Natural killer cell treated with Interleukin-12 subunit alpha and Interleukin-12 subunit beta and Interleukin-15 and Interleukin-18, amount 100 ng/mL, for 72 hours (primary cell): ENCODE data around the gene EFCAB11. TPM values are rescaled to one million over a fixed set of nuclear protein-coding genes. Genes with fewer than 3 reads are reported as not detected.

ENCODE experiments used
- ATAC-seq, 2 donors: fragments of 150-1000 bp; cut with Tn5 transposase in 1 of 2; sonication (Bioruptor Pico), chemical (Tn5 transposase) in 1 of 2; 2 replicates each; pipeline ENCODE4 v1.10.0; 2021
- DNase-seq: peaks from one replicate; pipeline ENCODE4 v3.0.0; 2022; ENCODE audit warnings: low spot score
- H3K27ac Mint-ChIP-seq, 2 donors: 1 replicate in 1 of 2; 2 replicates in 1 of 2; pipeline ENCODE4 v1.8.0; 2022; ENCODE audit warnings: mixed read lengths in 2 of 2, mild to moderate bottlenecking in 1 of 2, moderate library complexity in 1 of 2
- H3K27me3 Mint-ChIP-seq, 2 donors: 1 replicate in 1 of 2; 2 replicates in 1 of 2; pipeline ENCODE4 v1.8.0; 2022; ENCODE audit warnings: mixed read lengths in 2 of 2
- H3K36me3 Mint-ChIP-seq: one replicate; pipeline ENCODE4 v1.8.0; 2022; ENCODE audit warnings: mixed read lengths
- H3K4me1 Mint-ChIP-seq, 2 donors: 1 replicate in 1 of 2; 2 replicates in 1 of 2; pipeline ENCODE4 v1.8.0; 2022; ENCODE audit warnings: low read depth in 2 of 2, mixed read lengths in 2 of 2, mild to moderate bottlenecking in 1 of 2
- H3K4me3 Mint-ChIP-seq: one replicate; pipeline ENCODE4 v1.8.0; 2022; ENCODE audit warnings: mixed read lengths
- H3K9me3 Mint-ChIP-seq: 2 replicates; pipeline ENCODE4 v1.8.0; 2022; ENCODE audit warnings: mixed read lengths
- total RNA-seq, 2 donors: library from RNA; stranded (reverse); gene quantifications; one replicate each; pipeline ENCODE4 v1.2.3, GENCODE V29; 2022

Gene EFCAB11
- total RNA-seq, 2 donors from 2014 or later = 4.8 to 7.5 TPM

DNA sequence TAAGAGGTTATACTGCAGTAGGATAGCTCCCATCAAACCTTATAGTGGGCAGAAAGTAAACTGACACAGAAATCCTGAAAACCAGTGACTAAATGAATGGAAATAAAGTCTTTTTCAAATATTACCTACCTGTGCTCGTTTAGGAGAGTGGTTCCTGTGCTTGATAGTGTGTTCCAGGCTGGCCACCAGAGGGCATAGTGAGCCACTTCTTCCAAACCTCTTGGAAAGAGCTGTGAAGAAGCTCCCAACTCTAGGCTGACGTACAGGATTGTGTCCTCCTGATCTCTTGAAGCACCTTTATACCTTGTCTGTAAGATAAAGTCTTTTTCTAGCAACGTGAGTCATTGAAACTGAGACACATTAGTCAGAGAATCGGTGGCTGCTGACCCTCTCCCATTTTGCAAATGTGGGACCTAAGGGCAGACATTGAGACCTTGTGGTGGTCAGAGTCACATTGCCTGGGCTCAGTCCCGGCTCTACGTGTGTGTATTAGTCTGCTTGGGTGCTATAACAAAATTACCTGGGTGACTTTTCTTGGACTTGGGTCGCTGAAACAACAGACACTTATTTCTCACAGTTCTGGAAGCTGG is 18.8 kb upstream of the EFCAB11 start:
- Mint-ChIP-seq H3K9me3 (no peaks in the 10 kb centered on the region), H3K27me3 (no peaks in the 10 kb centered on the region), H3K27ac (no peak overlapping the region), H3K4me1 (peaks cover 4 to 5% of the 10 kb centered on the region in 2 donors), H3K36me3 (peaks cover 31% of the 10 kb centered on the region), H3K4me3 (no peak overlapping the region)
- peak in 1 of 2 donors; percentile 68 for ATAC-seq
- peak; percentile 68 for DNase-seq

DNA sequence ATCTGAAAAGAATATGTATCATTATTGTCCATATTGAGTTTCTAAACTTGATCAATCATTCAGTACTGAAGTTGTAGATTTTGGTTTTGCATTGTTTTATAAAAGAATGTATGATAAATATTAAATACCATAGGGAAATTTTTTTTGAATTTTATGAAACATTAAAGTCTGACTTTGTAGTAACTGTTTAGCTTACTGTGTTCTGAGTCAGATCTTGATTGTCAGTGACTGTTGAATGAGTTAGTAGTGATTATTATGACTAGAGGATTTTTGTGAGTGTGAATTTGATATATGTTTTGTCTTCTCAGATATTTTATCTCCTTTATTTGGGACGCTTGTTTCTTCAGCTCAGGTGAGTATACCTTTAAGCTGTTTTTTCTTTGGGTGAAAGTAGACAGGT is 11.3 kb upstream of the EFCAB11 start:
- no peaks in the 10 kb centered on the region for H3K27me3 Mint-ChIP-seq
- ATAC-seq (no peak), DNase-seq (no peak)
- H3K27ac Mint-ChIP-seq = no peak overlapping the region
- no peak overlapping the region for H3K4me3 Mint-ChIP-seq
- peaks cover 7 to 13% of the 10 kb centered on the region in 2 donors for H3K4me1 Mint-ChIP-seq
- peaks cover 31% of the 10 kb centered on the region for H3K36me3 Mint-ChIP-seq
- H3K9me3 Mint-ChIP-seq = no peaks in the 10 kb centered on the region

DNA sequence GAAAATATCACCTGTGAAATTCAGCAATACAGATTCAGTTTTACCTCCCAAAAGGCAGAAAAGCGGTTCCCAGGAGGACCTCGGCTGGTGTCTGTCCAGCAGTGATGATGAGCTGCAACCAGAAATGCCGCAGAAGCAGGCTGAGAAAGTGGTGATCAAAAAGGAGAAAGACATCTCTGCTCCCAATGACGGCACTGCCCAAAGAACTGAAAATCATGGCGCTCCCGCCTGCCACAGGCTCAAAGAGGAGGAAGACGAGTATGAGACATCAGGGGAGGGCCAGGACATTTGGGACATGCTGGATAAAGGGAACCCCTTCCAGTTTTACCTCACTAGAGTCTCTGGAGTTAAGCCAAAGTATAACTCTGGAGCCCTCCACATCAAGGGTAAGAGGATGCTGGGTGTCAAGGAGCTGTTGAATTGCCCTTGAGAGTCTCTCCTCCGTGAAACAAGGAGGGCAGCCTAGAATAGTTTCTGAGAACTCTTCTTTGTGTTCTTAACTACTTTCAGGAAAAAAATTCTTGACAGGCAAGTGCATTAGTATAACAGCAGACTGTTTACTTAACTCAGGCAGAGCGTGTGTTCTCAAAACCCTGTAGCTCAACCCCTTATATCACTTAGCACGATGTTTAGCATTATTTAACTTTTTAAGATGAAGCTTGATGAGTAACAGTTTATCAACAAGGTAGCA is 8.9 kb upstream of the EFCAB11 start:
- H3K4me1 Mint-ChIP-seq = peaks cover 19 to 23% of the 10 kb centered on the region in 2 donors
- no peak overlapping the region for H3K4me3 Mint-ChIP-seq
- ATAC-seq (no peak), DNase-seq (no peak)
- no peaks in the 10 kb centered on the region for H3K27me3 Mint-ChIP-seq
- no peak overlapping the region for H3K27ac Mint-ChIP-seq
- no peaks in the 10 kb centered on the region for H3K9me3 Mint-ChIP-seq
- peaks cover 21% of the 10 kb centered on the region for H3K36me3 Mint-ChIP-seq

- Mint-ChIP-seq H3K9me3 (no peaks in the 10 kb centered on the region), H3K4me1 (peaks cover 39 to 41% of the 10 kb centered on the region in 2 donors), H3K27ac (peak overlapping the region; percentile 39 to 86), H3K36me3 (peaks cover 27% of the 10 kb centered on the region), H3K27me3 (no peaks in the 10 kb centered on the region), H3K4me3 (peak overlapping the region; percentile 41)
- no peak for ATAC-seq
- DNase-seq = no peak
These were observed 6.4 kb upstream of the EFCAB11 start for GRCh38 chr14:89960914-89961313.

DNA sequence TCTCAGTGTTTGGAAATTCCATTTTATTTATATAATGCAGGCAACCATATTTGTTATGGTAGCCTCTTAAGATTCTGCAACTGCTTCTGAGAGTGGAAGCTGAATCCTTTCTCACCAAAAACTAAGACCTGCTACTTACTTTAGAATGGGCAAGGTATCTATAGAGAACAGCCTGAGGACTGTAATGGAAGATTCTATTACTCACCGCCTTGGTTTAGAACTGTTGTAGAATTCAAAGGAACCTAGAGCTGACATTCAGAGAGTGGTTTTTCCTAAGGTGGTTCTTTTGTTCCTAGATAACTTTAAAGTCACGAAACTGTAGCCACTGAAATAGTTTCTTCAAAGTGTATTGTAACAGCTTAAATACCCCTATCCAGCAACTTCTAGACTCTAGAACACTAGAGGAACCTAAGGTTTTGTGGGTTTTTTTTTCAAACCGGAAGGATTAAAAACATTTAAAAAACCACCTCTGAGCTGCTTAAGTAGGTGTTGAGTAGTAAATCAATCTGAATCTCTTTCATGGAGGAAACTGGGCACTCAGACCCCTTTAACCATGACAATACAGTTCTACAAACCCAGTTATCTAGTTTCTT is 5.4 kb upstream of the EFCAB11 start:
- Mint-ChIP-seq H3K4me1 (peaks cover 40 to 46% of the 10 kb centered on the region in 2 donors), H3K36me3 (peaks cover 27% of the 10 kb centered on the region), H3K4me3 (peak overlapping the region; percentile 41), H3K27me3 (no peaks in the 10 kb centered on the region), H3K9me3 (no peaks in the 10 kb centered on the region), H3K27ac (peak overlapping the region; percentile 39 to 86)
- no peak for DNase-seq
- ATAC-seq = no peak

- ATAC-seq (no peak), DNase-seq (no peak)
- Mint-ChIP-seq H3K4me1 (peaks cover 47 to 56% of the 10 kb centered on the region in 2 donors), H3K27ac (peak overlapping the region in 1 of 2 donors; percentile 21), H3K36me3 (peaks cover 26% of the 10 kb centered on the region), H3K9me3 (no peaks in the 10 kb centered on the region), H3K27me3 (no peaks in the 10 kb centered on the region), H3K4me3 (no peak overlapping the region)
These were observed 4.4 kb upstream of the EFCAB11 start for GRCh38 chr14:89958966-89959365.

- no peaks in the 10 kb centered on the region for H3K27me3 Mint-ChIP-seq
- peak overlapping the region; percentile 91 for H3K4me3 Mint-ChIP-seq
- peaks cover 53 to 62% of the 10 kb centered on the region in 2 donors for H3K4me1 Mint-ChIP-seq
- no peaks in the 10 kb centered on the region for H3K9me3 Mint-ChIP-seq
- peak overlapping the region; percentile 81 to 95 for H3K27ac Mint-ChIP-seq
- ATAC-seq (no peak), DNase-seq (no peak)
- H3K36me3 Mint-ChIP-seq = peaks cover 14% of the 10 kb centered on the region
These were observed 3.3 kb upstream of the EFCAB11 start for GRCh38 chr14:89957791-89958190.

DNA sequence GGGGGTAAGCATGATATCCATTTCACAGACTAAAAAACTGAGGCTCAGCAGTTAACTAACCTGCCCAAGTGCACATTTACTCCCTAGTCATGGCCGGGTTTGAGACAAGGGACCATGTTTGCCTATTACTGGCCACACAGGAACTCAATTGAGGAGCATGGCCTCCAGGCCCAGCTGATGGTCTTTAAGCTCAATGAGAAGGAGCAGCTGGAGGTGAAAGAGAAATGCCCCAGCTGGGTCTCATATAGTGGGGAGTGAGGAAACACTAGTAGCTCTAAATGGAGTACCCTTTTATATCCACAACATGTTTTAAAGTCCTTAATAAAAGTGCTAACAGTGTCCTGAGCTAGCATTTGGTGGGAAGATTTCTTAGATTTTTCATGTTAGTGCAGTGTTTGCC is 2.8 kb upstream of the EFCAB11 start:
- Mint-ChIP-seq H3K9me3 (no peaks in the 10 kb centered on the region), H3K4me3 (peak overlapping the region; percentile 91), H3K4me1 (peaks cover 53 to 62% of the 10 kb centered on the region in 2 donors), H3K36me3 (peaks cover 12% of the 10 kb centered on the region), H3K27ac (peak overlapping the region; percentile 81 to 95), H3K27me3 (no peaks in the 10 kb centered on the region)
- no peak for ATAC-seq
- DNase-seq = no peak

GRCh38 chr14:89956661-89957009 is 2.1 kb upstream of the EFCAB11 start:
- Mint-ChIP-seq H3K9me3 (no peaks in the 10 kb centered on the region), H3K4me1 (peaks cover 53 to 62% of the 10 kb centered on the region in 2 donors), H3K36me3 (peaks cover 12% of the 10 kb centered on the region), H3K27me3 (no peaks in the 10 kb centered on the region), H3K27ac (peak overlapping the region; percentile 81 to 95), H3K4me3 (peak overlapping the region; percentile 91)
- DNase-seq (no peak), ATAC-seq (no peak)

DNA sequence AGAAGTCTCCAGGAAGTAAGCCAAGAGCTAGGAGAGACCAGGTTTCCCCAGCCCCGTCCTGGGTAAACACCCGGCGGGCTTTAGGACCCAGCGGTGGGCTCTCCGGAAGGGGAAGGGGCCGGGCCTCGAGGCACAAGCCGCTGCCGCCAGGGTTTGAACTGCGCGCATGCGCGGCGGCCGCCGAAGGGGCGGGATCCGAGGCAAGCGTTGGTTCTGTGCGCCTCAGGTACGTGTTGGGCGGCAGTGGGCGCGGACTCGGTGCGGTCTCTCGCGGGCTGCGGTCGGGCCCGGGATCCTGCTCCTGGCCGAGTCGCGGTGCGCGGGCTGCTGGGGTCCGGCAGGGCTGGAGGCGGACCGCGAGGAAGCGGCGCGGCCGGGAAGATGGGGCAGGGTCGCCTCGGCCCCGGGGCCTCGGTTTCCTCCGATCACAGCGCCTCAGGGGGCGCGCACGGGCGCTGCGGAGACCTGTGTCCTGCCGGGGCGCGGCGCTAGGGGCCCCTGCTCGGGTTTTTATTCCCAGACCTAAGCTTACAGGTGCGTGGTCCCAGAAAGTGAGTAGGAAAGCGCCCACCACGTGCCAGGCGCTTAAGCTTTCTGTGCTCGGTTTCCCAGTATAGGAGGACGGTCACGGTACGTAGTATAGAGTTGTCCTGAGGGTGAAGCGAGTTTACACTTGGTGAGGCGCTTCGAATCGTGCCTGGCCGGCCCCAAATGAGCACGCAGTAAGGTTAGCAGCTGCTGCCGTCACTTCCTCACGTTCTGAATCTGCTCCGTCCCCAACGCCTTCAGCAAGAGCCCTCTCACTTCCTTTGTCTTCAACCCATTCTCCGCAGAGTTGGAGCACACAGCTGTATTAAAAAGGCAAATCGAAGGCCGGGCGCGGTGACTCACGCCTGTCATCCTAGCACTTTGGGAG is 1.5 kb upstream of the EFCAB11 start, which contains the start of gene TDP1:
Gene TDP1 (plus strand): TSS at position 183 of the 916 bp plus-strand sequence. CDS start 7,188 bp downstream, outside the sequence.
- Mint-ChIP-seq H3K27me3 (no peaks in the 10 kb centered on the region), H3K9me3 (no peaks in the 10 kb centered on the region), H3K4me1 (peaks cover 49 to 57% of the 10 kb centered on the region in 2 donors), H3K4me3 (peak within 1 kb of the TSS; percentile 95), H3K36me3 (peaks cover 12% of the 10 kb centered on the region), H3K27ac (peak within 1 kb of the TSS; percentile 81 to 95)
- peak; percentile 99 for DNase-seq
- ATAC-seq = peak; percentile 81 to 86

GRCh38 chr14:89955022-89955744 is 653 bp upstream of the EFCAB11 start:
- no peaks in the 10 kb centered on the region for H3K9me3 Mint-ChIP-seq
- H3K4me3 Mint-ChIP-seq = peak overlapping the region; percentile 95
- H3K27ac Mint-ChIP-seq = peak overlapping the region; percentile 81 to 88
- no peak for DNase-seq
- no peaks in the 10 kb centered on the region for H3K27me3 Mint-ChIP-seq
- peaks cover 41 to 49% of the 10 kb centered on the region in 2 donors for H3K4me1 Mint-ChIP-seq
- ATAC-seq = peak; percentile 3
- H3K36me3 Mint-ChIP-seq = peaks cover 12% of the 10 kb centered on the region

GRCh38 chr14:89953602-89954001 is 928 bp downstream of the EFCAB11 start:
- DNase-seq = no peak
- Mint-ChIP-seq H3K27ac (peak overlapping the region; percentile 81 to 88), H3K27me3 (no peaks in the 10 kb centered on the region), H3K36me3 (peaks cover 14% of the 10 kb centered on the region), H3K9me3 (no peaks in the 10 kb centered on the region), H3K4me3 (peak overlapping the region; percentile 95), H3K4me1 (peaks cover 37 to 44% of the 10 kb centered on the region in 2 donors)
- no peak for ATAC-seq

DNA sequence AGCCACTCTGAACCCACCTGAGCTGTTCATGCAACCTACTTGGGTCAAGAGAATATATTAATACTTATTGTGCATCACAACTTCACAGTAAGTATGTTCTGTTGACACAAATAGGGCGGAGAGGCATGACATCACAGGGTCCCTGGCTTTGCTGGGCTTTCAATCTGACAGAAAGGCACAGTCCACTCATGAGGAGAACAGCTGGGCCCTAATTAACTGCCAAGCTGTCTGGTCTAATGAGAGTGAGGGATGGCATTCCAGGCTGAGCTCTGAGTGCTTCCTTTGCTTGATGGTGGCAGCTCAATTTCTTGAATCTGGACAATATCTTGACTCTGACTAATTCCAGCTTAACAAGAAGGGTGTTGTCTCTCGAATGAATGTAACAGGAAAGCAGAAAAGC is 2.0 kb downstream of the EFCAB11 start:
- DNase-seq (no peak), ATAC-seq (no peak)
- no peaks in the 10 kb centered on the region for H3K9me3 Mint-ChIP-seq
- peaks cover 15% of the 10 kb centered on the region for H3K36me3 Mint-ChIP-seq
- no peak overlapping the region for H3K27ac Mint-ChIP-seq
- H3K4me3 Mint-ChIP-seq = no peak overlapping the region
- peaks cover 31 to 35% of the 10 kb centered on the region in 2 donors for H3K4me1 Mint-ChIP-seq
- H3K27me3 Mint-ChIP-seq = no peaks in the 10 kb centered on the region
